PC-9 (cell line): ENCODE data around the gene WNT8B.

Source experiments
- EZH2 ChIP-seq: fragments of 200-600 bp; sonication (generic); IDR thresholded peaks from 2 replicates; pipeline ENCODE4 v1.8.0; 2017; ENCODE audit warnings: antibody characterized with exemption, low read depth
- TF ChIP-seq, protein P1 (sequence below): fragments of 200-600 bp; sonication (generic); conservative IDR thresholded peaks from 2 replicates; pipeline ENCODE4 v1.6.1; 2017; ENCODE audit warnings: mixed run types, antibody characterized with exemption, mild to moderate bottlenecking, moderate library complexity

- TF ChIP-seq, protein P1, sequence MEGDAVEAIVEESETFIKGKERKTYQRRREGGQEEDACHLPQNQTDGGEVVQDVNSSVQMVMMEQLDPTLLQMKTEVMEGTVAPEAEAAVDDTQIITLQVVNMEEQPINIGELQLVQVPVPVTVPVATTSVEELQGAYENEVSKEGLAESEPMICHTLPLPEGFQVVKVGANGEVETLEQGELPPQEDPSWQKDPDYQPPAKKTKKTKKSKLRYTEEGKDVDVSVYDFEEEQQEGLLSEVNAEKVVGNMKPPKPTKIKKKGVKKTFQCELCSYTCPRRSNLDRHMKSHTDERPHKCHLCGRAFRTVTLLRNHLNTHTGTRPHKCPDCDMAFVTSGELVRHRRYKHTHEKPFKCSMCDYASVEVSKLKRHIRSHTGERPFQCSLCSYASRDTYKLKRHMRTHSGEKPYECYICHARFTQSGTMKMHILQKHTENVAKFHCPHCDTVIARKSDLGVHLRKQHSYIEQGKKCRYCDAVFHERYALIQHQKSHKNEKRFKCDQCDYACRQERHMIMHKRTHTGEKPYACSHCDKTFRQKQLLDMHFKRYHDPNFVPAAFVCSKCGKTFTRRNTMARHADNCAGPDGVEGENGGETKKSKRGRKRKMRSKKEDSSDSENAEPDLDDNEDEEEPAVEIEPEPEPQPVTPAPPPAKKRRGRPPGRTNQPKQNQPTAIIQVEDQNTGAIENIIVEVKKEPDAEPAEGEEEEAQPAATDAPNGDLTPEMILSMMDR = no peak
- TF ChIP-seq EZH2 = no peak
These were observed 52.8 kb downstream of the WNT8B start for GRCh38 chr10:100515612-100516011.
